Measurements from ENCODE around the gene MGAT2.
"Not testable (repeated sequence)": the region's sequence is repeated elsewhere in the genome, so short reads cannot be mapped to it uniquely, and the experiment has no call there.

The MGAT2 gene

GRCh38 chr14:49584058-49584457 is 36.5 kb upstream of the MGAT2 start:
- DNase-seq (ENCODE audit: low read depth, low spot score) = no peak

GRCh38 chr14:49584981-49585640 is 35.5 kb upstream of the MGAT2 start:
- DNase-seq (ENCODE audit: low read depth, low spot score) = not testable (repeated sequence)
- peaks cover 45% of the 10 kb centered on the region for H3K36me3 ChIP-seq (ENCODE audit: insufficient read depth, low read length)

More at GRCh38 chr14:49584058-49584457, 36.5 kb upstream of the MGAT2 start:
- TF ChIP-seq POLR2AphosphoS5 (IDR thresholded peaks at IDR 0.05; ENCODE audit: borderline replicate concordance, low read depth, low read length) = no peak
- no peak for TF ChIP-seq EZH2 (IDR thresholded peaks at IDR 0.05)
- TF ChIP-seq FOXP2 (optimal IDR thresholded peaks at IDR 0.05; ENCODE audit: control extremely low read depth, extremely low read length, insufficient read depth) = no peak
- H3K36me3 ChIP-seq (ENCODE audit: insufficient read depth, low read length) = peaks cover 54% of the 10 kb centered on the region
- H3K4me3 ChIP-seq = peak overlapping the region; percentile 98
- peak overlapping the region; percentile 99 for H3K9ac ChIP-seq (ENCODE audit: insufficient read length)
- no peaks in the 10 kb centered on the region for H3K9me3 ChIP-seq (ENCODE audit: low read depth, low read length)
- peak overlapping the region; percentile 73 for H3K27ac ChIP-seq

GRCh38 chr14:49585803-49586672 is 34.6 kb upstream of the MGAT2 start, which contains the start of gene RPS29:
TSS of gene RPS29 (minus strand) at chr14:49586380. CDS start at chr14:49586346, 34 bp downstream.
- no peak for TF ChIP-seq FOXP2 (optimal IDR thresholded peaks at IDR 0.05; ENCODE audit: control extremely low read depth, extremely low read length, insufficient read depth)
- peak; percentile 98 for TF ChIP-seq POLR2AphosphoS5 (IDR thresholded peaks at IDR 0.05; ENCODE audit: borderline replicate concordance, low read depth, low read length)

More at GRCh38 chr14:49584981-49585640, 35.5 kb upstream of the MGAT2 start:
- Histone ChIP-seq H3K9ac (ENCODE audit: insufficient read length) (peak overlapping the region; percentile 99), H3K27ac (peak overlapping the region; percentile 87), H3K4me3 (peak overlapping the region; percentile 98)
- not testable (repeated sequence) for H3K9me3 ChIP-seq (ENCODE audit: low read depth, low read length)

GRCh38 chr14:49586673-49587460 is 33.7 kb upstream of the MGAT2 start:
- peak; percentile 90 for DNase-seq (ENCODE audit: low read depth, low spot score)
- Histone ChIP-seq H3K36me3 (ENCODE audit: insufficient read depth, low read length) (peaks cover 39% of the 10 kb centered on the region), H3K9ac (ENCODE audit: insufficient read length) (peak overlapping the region; percentile 72), H3K4me3 (peak overlapping the region; percentile 98), H3K27ac (peak overlapping the region; percentile 91), H3K9me3 (ENCODE audit: low read depth, low read length) (no peaks in the 10 kb centered on the region)
- TF ChIP-seq POLR2AphosphoS5 (IDR thresholded peaks at IDR 0.05; ENCODE audit: borderline replicate concordance, low read depth, low read length) = no peak
- no peak for TF ChIP-seq EZH2 (IDR thresholded peaks at IDR 0.05)
- TF ChIP-seq FOXP2 (optimal IDR thresholded peaks at IDR 0.05; ENCODE audit: control extremely low read depth, extremely low read length, insufficient read depth) = no peak

More at GRCh38 chr14:49585803-49586672, 34.6 kb upstream of the MGAT2 start, which contains the start of gene RPS29:
- H3K36me3 ChIP-seq (ENCODE audit: insufficient read depth, low read length) = peaks cover 43% of the 10 kb centered on the region
- peak within 1 kb of the TSS; percentile 98 for H3K4me3 ChIP-seq
- H3K27ac ChIP-seq = peak within 1 kb of the TSS; percentile 91
- peak; percentile 100 for DNase-seq (ENCODE audit: low read depth, low spot score)
- no peaks in the 10 kb centered on the region for H3K9me3 ChIP-seq (ENCODE audit: low read depth, low read length)
- H3K9ac ChIP-seq (ENCODE audit: insufficient read length) = peak within 1 kb of the TSS; percentile 99

GRCh38 chr14:49589387-49589786 is 31.2 kb upstream of the MGAT2 start:
- peaks cover 14% of the 10 kb centered on the region for H3K36me3 ChIP-seq (ENCODE audit: insufficient read depth, low read length)
- H3K9ac ChIP-seq (ENCODE audit: insufficient read length) = no peak overlapping the region
- H3K27ac ChIP-seq = no peak overlapping the region
- H3K9me3 ChIP-seq (ENCODE audit: low read depth, low read length) = no peaks in the 10 kb centered on the region
- H3K4me3 ChIP-seq = no peak overlapping the region
- DNase-seq (ENCODE audit: low read depth, low spot score) = no peak
- TF ChIP-seq FOXP2 (optimal IDR thresholded peaks at IDR 0.05; ENCODE audit: control extremely low read depth, extremely low read length, insufficient read depth) = no peak
- TF ChIP-seq EZH2 (IDR thresholded peaks at IDR 0.05) = no peak
- no peak for TF ChIP-seq POLR2AphosphoS5 (IDR thresholded peaks at IDR 0.05; ENCODE audit: borderline replicate concordance, low read depth, low read length)

- no peak for DNase-seq (ENCODE audit: low read depth, low spot score)
- no peak overlapping the region for H3K27ac ChIP-seq
- no peak overlapping the region for H3K9ac ChIP-seq (ENCODE audit: insufficient read length)
- H3K9me3 ChIP-seq (ENCODE audit: low read depth, low read length) = no peaks in the 10 kb centered on the region
- TF ChIP-seq POLR2AphosphoS5 (IDR thresholded peaks at IDR 0.05; ENCODE audit: borderline replicate concordance, low read depth, low read length) (no peak), EZH2 (IDR thresholded peaks at IDR 0.05) (no peak), FOXP2 (optimal IDR thresholded peaks at IDR 0.05; ENCODE audit: control extremely low read depth, extremely low read length, insufficient read depth) (no peak)
- no peak overlapping the region for H3K4me3 ChIP-seq
- H3K36me3 ChIP-seq (ENCODE audit: insufficient read depth, low read length) = no peaks in the 10 kb centered on the region
These were observed 27.6 kb upstream of the MGAT2 start for GRCh38 chr14:49593016-49593415.

- no peaks in the 10 kb centered on the region for H3K9me3 ChIP-seq (ENCODE audit: low read depth, low read length)
- no peak for DNase-seq (ENCODE audit: low read depth, low spot score)
- no peak overlapping the region for H3K4me3 ChIP-seq
- no peaks in the 10 kb centered on the region for H3K36me3 ChIP-seq (ENCODE audit: insufficient read depth, low read length)
- no peak overlapping the region for H3K9ac ChIP-seq (ENCODE audit: insufficient read length)
- no peak overlapping the region for H3K27ac ChIP-seq
- no peak for TF ChIP-seq POLR2AphosphoS5 (IDR thresholded peaks at IDR 0.05; ENCODE audit: borderline replicate concordance, low read depth, low read length)
- no peak for TF ChIP-seq FOXP2 (optimal IDR thresholded peaks at IDR 0.05; ENCODE audit: control extremely low read depth, extremely low read length, insufficient read depth)
- TF ChIP-seq EZH2 (IDR thresholded peaks at IDR 0.05) = no peak
These were observed 26.1 kb upstream of the MGAT2 start for GRCh38 chr14:49594347-49595091.
